ENCODE measurements around the gene BRDT.

The BRDT gene

DNA sequence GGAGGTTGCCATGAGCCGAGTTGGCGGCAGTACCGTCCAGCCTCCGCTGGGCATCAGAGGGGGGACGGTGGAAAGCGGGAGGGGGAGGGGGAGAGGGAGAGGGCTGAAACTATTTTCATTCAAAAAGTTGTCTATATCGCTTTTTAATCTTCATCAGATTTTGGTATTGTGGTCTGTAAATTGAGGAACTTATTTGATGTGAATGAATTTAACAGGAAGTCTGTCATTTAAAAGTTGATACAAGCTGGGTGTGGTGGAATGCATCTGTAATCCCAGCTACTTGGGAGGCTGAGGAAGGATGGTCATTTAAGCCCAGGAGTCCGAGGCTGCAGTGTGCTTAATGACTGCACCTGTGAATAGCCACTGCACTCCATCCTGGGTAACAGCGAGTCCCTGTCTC lies 77.6 kb downstream of the BRDT start:
- Histone ChIP-seq H3K27ac (ENCODE audit: low read depth in 2 of 2, low read length in 2 of 2) (no peak overlapping the region), H3K9me3 (ENCODE audit: control insufficient read depth in 2 of 2, low read length in 2 of 2) (no peaks in the 10 kb centered on the region), H3K4me1 (ENCODE audit: control insufficient read depth in 2 of 2, insufficient read depth in 2 of 2, low read length in 2 of 2) (peaks cover 0 to 6% of the 10 kb centered on the region in 2 donors), H3K4me3 (ENCODE audit: low read length in 2 of 2) (no peak overlapping the region), H3K27me3 (ENCODE audit: control insufficient read depth in 2 of 2, insufficient read depth in 2 of 2, low read length in 2 of 2) (peaks cover 2 to 5% of the 10 kb centered on the region in 2 donors), H3K9ac (ENCODE audit: low read depth in 1 of 2, low read length in 2 of 2) (no peak overlapping the region), H3K36me3 (ENCODE audit: control insufficient read depth in 2 of 2, insufficient read depth in 2 of 2, low read length in 2 of 2) (no peaks in the 10 kb centered on the region)

DNA sequence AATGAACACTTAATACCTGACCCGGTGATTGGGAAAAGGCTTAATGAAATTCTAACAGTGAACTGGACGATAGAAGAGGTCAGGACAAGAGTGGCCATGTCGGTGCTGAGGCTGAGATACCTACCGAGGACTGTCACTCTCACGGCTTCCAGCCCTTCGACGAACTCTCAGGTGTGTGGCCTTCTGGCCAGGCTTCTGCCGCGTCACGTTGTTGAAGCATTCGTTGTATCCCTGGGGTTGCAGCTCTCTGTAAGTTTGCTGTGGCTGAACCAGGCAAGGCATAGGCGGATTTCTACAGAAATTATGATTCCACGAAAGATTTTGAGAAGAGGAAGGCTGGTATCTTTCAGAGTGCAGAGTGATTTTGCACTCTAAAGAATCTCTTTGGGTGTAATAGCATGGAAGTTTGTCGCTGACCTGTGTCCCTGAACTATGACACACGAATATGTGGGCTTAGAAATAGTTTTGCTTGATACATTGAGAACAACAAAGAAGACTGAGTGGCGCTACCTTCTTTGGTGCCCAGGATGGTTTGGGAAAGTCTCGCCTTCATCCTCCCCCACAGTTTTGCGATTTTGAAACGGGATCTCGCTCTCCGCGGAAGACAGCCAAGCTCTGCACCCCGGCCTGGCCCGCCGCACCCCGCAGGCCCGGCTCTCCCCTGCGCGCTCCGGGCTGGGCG lies 80.2 kb downstream of the BRDT start:
- H3K9ac ChIP-seq (ENCODE audit: low read depth in 1 of 2, low read length in 2 of 2) = no peak overlapping the region
- peaks cover 2 to 5% of the 10 kb centered on the region in 2 donors for H3K27me3 ChIP-seq (ENCODE audit: control insufficient read depth in 2 of 2, insufficient read depth in 2 of 2, low read length in 2 of 2)
- no peak overlapping the region for H3K27ac ChIP-seq (ENCODE audit: low read depth in 2 of 2, low read length in 2 of 2)
- peak overlapping the region; percentile 45 to 59 for H3K4me3 ChIP-seq (ENCODE audit: low read length in 2 of 2)
- H3K4me1 ChIP-seq (ENCODE audit: control insufficient read depth in 2 of 2, insufficient read depth in 2 of 2, low read length in 2 of 2) = peaks cover 0 to 6% of the 10 kb centered on the region in 2 donors
- H3K9me3 ChIP-seq (ENCODE audit: control insufficient read depth in 2 of 2, low read length in 2 of 2) = no peaks in the 10 kb centered on the region
- H3K36me3 ChIP-seq (ENCODE audit: control insufficient read depth in 2 of 2, insufficient read depth in 2 of 2, low read length in 2 of 2) = no peaks in the 10 kb centered on the region

DNA sequence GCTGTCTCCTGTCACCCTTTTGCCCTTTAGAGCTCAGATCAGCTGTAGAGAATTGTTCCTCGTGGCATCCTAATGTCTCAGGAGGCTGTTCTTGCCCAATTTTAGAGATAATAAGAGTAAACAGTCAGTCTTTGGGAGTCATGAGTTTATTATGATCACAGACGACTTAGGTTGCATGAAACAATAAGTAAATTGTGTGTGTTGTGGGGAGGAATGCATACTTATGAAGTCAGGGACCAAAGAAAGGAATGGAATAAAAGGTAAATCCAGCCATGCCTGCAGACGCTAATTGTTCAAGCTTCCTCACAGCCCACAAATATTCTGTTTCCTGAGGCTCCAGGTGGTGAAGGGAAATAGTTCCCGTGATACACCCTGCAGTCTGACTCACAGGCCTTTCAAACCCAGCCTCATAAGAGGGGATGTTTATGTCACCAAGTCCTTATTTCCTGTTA lies 81.5 kb downstream of the BRDT start:
- Histone ChIP-seq H3K36me3 (ENCODE audit: control insufficient read depth in 2 of 2, insufficient read depth in 2 of 2, low read length in 2 of 2) (no peaks in the 10 kb centered on the region), H3K27ac (ENCODE audit: low read depth in 2 of 2, low read length in 2 of 2) (no peak overlapping the region), H3K9me3 (ENCODE audit: control insufficient read depth in 2 of 2, low read length in 2 of 2) (no peaks in the 10 kb centered on the region), H3K4me1 (ENCODE audit: control insufficient read depth in 2 of 2, insufficient read depth in 2 of 2, low read length in 2 of 2) (peaks cover 0 to 6% of the 10 kb centered on the region in 2 donors), H3K27me3 (ENCODE audit: control insufficient read depth in 2 of 2, insufficient read depth in 2 of 2, low read length in 2 of 2) (peaks cover 2 to 5% of the 10 kb centered on the region in 2 donors), H3K4me3 (ENCODE audit: low read length in 2 of 2) (peak overlapping the region in 1 of 2 donors; percentile 44), H3K9ac (ENCODE audit: low read depth in 1 of 2, low read length in 2 of 2) (no peak overlapping the region)

DNA sequence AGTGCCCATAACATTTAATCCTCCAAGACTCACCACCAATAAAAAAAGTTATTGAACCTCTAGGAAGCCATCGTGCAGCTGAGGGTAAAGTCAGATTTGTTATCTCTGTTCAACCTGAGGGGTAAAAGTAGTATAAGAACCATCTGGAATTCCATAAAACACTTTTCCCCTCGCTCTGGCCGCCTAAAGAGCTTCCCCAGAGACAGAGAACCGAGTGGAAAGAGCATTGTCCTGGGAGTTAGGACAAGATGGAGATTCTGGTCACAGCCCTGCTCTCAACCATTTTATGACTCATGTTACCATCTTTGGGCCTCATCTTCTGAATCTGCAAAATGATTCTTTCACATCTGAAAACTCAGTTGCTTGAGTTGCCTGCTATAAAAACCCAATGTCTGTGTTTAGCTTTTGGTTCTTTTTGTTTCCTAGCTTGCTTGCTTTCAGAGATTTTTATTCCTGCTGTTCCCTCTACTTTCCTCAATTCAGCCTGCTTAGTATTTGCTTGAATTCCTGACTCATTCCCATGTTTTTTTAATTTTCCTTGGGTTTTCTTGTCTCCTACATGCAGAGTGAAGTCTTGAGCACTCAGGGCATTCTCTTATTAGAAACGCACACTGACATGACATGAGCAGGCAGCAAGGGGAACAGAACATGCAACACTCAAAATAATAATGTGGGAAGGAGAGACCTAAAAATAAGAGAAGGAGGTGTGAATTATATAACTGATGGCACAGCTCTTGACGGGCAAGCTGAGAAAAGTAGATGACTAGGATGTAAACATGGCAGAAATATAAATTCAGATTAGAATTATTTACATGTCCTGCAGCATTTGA lies 82.3 kb downstream of the BRDT start:
- H3K9me3 ChIP-seq (ENCODE audit: control insufficient read depth in 2 of 2, low read length in 2 of 2) = no peaks in the 10 kb centered on the region
- H3K4me3 ChIP-seq (ENCODE audit: low read length in 2 of 2) = no peak overlapping the region
- peaks cover 2 to 5% of the 10 kb centered on the region in 2 donors for H3K27me3 ChIP-seq (ENCODE audit: control insufficient read depth in 2 of 2, insufficient read depth in 2 of 2, low read length in 2 of 2)
- no peaks in the 10 kb centered on the region for H3K36me3 ChIP-seq (ENCODE audit: control insufficient read depth in 2 of 2, insufficient read depth in 2 of 2, low read length in 2 of 2)
- H3K27ac ChIP-seq (ENCODE audit: low read depth in 2 of 2, low read length in 2 of 2) = no peak overlapping the region
- peaks cover 0 to 6% of the 10 kb centered on the region in 2 donors for H3K4me1 ChIP-seq (ENCODE audit: control insufficient read depth in 2 of 2, insufficient read depth in 2 of 2, low read length in 2 of 2)
- no peak overlapping the region for H3K9ac ChIP-seq (ENCODE audit: low read depth in 1 of 2, low read length in 2 of 2)

DNA sequence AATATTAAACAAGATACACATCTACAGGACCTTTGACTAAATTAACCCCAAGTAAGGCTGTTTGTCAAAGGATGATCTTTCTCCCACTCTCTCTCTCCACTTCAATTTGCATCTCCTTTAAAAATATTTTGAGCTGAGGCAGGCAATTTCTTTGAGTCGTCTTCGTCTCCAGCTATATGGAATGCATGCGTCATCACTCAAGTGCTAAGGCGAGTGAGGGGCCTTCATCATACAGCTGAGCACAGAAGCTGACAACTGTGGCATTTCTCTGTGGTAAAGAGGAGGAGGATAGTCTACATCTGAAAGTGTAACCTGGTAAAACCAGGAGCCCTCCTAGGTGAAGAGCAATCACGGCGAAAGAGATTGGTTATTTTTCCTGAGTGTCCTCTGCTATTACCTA lies 88.2 kb downstream of the BRDT start:
- Histone ChIP-seq H3K4me1 (ENCODE audit: control insufficient read depth in 2 of 2, insufficient read depth in 2 of 2, low read length in 2 of 2) (no peaks in the 10 kb centered on the region), H3K27me3 (ENCODE audit: control insufficient read depth in 2 of 2, insufficient read depth in 2 of 2, low read length in 2 of 2) (no peaks in the 10 kb centered on the region), H3K27ac (ENCODE audit: low read depth in 2 of 2, low read length in 2 of 2) (no peak overlapping the region), H3K4me3 (ENCODE audit: low read length in 2 of 2) (no peak overlapping the region), H3K9me3 (ENCODE audit: control insufficient read depth in 2 of 2, low read length in 2 of 2) (no peaks in the 10 kb centered on the region), H3K36me3 (ENCODE audit: control insufficient read depth in 2 of 2, insufficient read depth in 2 of 2, low read length in 2 of 2) (no peaks in the 10 kb centered on the region), H3K9ac (ENCODE audit: low read depth in 1 of 2, low read length in 2 of 2) (no peak overlapping the region)

DNA sequence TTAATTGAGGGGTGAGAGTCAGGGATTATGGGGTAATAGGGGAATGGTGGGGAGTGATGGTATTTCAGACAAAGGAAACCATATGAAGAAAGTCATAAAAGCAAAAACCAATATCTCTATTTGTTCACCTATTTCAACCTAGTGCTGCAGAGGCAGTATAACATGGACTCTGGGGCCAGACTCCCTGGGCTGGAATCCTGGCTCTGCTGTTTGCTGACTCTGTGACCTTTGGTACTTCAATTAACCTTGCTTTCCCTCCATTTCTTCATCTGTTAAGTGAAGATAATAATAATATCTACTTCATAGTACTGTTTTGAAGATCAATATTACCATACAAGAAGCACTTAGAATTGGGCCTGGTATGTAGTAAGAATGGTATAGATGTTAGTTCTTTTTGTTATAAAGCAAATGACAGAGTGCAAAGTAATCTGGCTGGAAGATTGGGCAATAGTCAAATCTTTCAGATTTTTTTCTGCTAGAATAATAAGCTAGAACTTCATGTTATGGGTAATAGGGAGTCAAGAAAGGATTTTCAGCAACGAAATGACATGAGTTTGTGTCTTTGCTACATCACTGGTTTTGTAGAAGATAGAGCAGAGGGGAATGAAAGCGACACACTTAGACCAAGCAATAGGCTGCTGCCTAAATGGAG lies 89.6 kb downstream of the BRDT start:
- Histone ChIP-seq H3K27me3 (ENCODE audit: control insufficient read depth in 2 of 2, insufficient read depth in 2 of 2, low read length in 2 of 2) (no peaks in the 10 kb centered on the region), H3K9me3 (ENCODE audit: control insufficient read depth in 2 of 2, low read length in 2 of 2) (no peaks in the 10 kb centered on the region), H3K9ac (ENCODE audit: low read depth in 1 of 2, low read length in 2 of 2) (no peak overlapping the region), H3K4me1 (ENCODE audit: control insufficient read depth in 2 of 2, insufficient read depth in 2 of 2, low read length in 2 of 2) (no peaks in the 10 kb centered on the region), H3K27ac (ENCODE audit: low read depth in 2 of 2, low read length in 2 of 2) (no peak overlapping the region), H3K4me3 (ENCODE audit: low read length in 2 of 2) (no peak overlapping the region), H3K36me3 (ENCODE audit: control insufficient read depth in 2 of 2, insufficient read depth in 2 of 2, low read length in 2 of 2) (no peaks in the 10 kb centered on the region)

DNA sequence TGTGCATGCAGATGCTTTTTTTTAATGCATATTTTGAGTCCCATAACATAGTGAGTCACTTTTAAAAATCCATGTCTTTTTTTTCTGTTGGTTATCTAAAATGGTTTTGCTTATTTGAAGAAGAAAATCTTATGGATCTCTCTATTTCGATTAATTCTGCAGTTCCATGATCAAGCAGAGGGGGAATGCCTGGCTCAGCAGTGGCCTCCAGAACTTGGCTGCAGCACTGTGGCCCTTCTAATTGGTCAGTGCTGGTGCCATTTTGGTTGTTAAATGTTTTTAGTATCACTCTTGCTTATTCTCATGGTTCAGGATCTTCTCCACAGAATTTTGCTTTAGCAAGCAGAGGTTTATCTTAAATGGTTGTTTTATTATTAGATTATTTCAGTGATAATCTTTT lies 91.8 kb downstream of the BRDT start:
- Histone ChIP-seq H3K27ac (ENCODE audit: low read depth in 2 of 2, low read length in 2 of 2) (no peak overlapping the region), H3K4me1 (ENCODE audit: control insufficient read depth in 2 of 2, insufficient read depth in 2 of 2, low read length in 2 of 2) (no peaks in the 10 kb centered on the region), H3K9ac (ENCODE audit: low read depth in 1 of 2, low read length in 2 of 2) (no peak overlapping the region), H3K4me3 (ENCODE audit: low read length in 2 of 2) (no peak overlapping the region), H3K9me3 (ENCODE audit: control insufficient read depth in 2 of 2, low read length in 2 of 2) (no peaks in the 10 kb centered on the region), H3K36me3 (ENCODE audit: control insufficient read depth in 2 of 2, insufficient read depth in 2 of 2, low read length in 2 of 2) (no peaks in the 10 kb centered on the region), H3K27me3 (ENCODE audit: control insufficient read depth in 2 of 2, insufficient read depth in 2 of 2, low read length in 2 of 2) (no peaks in the 10 kb centered on the region)

DNA sequence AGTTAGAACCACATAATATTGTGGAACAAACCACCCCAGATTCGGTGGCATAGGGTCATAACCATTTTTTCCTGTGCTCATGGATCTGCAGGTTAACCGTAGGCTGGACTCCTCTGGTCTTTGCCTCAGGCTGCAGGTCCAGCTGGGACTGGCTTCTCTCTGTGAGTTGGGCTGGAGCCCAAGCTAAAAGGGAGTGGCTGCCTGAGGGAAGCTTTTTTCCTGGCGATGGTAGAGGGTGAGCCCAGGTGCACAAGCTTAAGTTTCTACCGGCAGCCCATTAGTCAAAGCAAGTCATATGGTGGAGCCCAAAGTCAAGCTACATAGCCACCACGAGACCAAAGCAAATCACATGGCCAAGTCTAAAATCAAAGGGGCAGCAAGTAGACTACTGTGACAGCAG lies 94.4 kb downstream of the BRDT start:
- H3K9me3 ChIP-seq (ENCODE audit: control insufficient read depth in 2 of 2, low read length in 2 of 2) = no peaks in the 10 kb centered on the region
- no peaks in the 10 kb centered on the region for H3K4me1 ChIP-seq (ENCODE audit: control insufficient read depth in 2 of 2, insufficient read depth in 2 of 2, low read length in 2 of 2)
- no peaks in the 10 kb centered on the region for H3K36me3 ChIP-seq (ENCODE audit: control insufficient read depth in 2 of 2, insufficient read depth in 2 of 2, low read length in 2 of 2)
- H3K27me3 ChIP-seq (ENCODE audit: control insufficient read depth in 2 of 2, insufficient read depth in 2 of 2, low read length in 2 of 2) = no peaks in the 10 kb centered on the region
- no peak overlapping the region for H3K27ac ChIP-seq (ENCODE audit: low read depth in 2 of 2, low read length in 2 of 2)
- no peak overlapping the region for H3K9ac ChIP-seq (ENCODE audit: low read depth in 1 of 2, low read length in 2 of 2)
- H3K4me3 ChIP-seq (ENCODE audit: low read length in 2 of 2) = no peak overlapping the region

DNA sequence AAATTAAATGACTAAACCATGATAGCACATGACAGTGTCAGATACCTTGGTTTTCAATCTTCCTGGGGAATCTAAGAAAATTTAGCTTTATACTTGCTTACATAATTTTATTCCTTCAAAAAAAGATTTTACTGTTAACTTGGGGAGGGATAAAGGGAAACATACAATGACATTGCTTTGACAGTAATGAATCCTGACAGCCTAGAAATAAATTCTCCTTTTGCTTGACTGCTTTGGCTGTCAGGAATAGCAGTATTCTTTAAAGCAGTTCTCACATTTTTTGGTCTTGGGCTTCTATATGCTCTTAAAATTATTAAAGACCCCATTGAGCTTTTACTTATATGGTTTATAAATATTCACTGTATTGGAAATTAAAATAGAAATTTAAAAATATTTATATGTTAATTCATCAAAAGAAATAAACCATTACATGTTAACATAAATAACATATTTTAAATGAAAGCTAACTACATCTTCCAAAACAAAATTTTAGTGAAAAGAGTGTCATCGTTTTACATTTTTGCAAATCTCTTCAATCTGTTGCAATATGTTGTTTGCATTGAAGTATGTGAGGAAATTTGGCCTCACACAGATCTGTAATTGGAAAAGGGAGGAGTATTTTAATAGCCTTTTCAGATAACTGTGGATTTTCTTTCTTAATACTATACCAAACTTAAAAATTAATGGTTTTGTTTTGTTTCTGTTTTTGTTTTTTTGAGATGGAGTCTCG lies 96.7 kb downstream of the BRDT start:
- Histone ChIP-seq H3K9ac (ENCODE audit: low read depth in 1 of 2, low read length in 2 of 2) (no peak overlapping the region), H3K4me1 (ENCODE audit: control insufficient read depth in 2 of 2, insufficient read depth in 2 of 2, low read length in 2 of 2) (no peaks in the 10 kb centered on the region), H3K27ac (ENCODE audit: low read depth in 2 of 2, low read length in 2 of 2) (no peak overlapping the region), H3K4me3 (ENCODE audit: low read length in 2 of 2) (no peak overlapping the region), H3K36me3 (ENCODE audit: control insufficient read depth in 2 of 2, insufficient read depth in 2 of 2, low read length in 2 of 2) (no peaks in the 10 kb centered on the region), H3K27me3 (ENCODE audit: control insufficient read depth in 2 of 2, insufficient read depth in 2 of 2, low read length in 2 of 2) (no peaks in the 10 kb centered on the region), H3K9me3 (ENCODE audit: control insufficient read depth in 2 of 2, low read length in 2 of 2) (no peaks in the 10 kb centered on the region)

Measured in mucosa of rectum (tissue), 2 donors.